ENCODE measurements around the gene ZNF629. TPM values are rescaled to one million over a fixed set of nuclear protein-coding genes. Genes with fewer than 3 reads are reported as not detected.

Gene ZNF629
- total and polyA plus RNA-seq, 2 donors (not counting 1 experiment from before 2014, with no cell fraction given) = 1.2 to 6.9 TPM

DNA sequence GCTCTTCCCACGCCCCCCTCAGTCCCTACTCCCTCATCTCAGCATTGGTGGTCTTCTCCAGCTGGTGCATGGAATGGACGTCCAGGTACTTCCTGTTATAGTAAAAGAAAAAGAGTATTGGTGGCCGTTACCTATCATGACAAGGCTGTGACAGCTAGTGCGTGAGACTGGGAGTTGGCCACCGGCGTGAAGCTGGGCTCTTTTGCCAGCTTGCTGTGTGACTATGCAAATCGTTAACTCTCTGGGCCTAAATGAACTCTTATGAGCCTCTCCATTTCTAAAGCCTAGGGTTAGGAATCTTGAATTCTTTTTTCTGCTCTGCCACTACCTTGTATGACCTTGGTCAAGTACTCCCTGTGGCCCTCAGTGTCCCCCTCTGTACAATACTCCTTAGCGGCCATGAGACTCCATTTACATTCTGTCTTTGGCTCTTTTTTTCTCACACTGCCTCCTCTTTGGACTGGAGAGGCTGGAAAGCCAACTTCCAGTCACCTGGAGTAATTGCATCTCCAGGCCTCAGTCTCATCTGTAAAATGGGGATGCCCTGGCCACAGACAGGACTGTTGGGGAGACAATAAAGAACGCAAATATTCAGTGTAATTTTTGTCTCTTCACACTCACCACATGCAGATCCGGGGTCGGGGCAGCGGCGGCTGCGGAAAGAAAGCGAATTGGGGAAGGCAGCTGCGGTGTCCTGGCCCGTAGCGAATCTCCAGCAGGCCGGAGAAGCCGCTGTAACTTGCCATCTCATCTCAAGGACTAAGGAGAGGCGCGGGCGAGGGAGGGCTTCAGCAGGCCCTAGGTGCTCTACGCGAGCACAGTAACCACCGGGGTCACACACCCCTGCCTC lies 26.2 kb downstream of the ZNF629 start:
- TF ChIP-seq EZH2 (IDR thresholded peaks at IDR 0.05; ENCODE audit: borderline replicate concordance, insufficient read depth, low read depth, low read length, poor library complexity, severe bottlenecking) = no peak
- TF ChIP-seq, protein P1, sequence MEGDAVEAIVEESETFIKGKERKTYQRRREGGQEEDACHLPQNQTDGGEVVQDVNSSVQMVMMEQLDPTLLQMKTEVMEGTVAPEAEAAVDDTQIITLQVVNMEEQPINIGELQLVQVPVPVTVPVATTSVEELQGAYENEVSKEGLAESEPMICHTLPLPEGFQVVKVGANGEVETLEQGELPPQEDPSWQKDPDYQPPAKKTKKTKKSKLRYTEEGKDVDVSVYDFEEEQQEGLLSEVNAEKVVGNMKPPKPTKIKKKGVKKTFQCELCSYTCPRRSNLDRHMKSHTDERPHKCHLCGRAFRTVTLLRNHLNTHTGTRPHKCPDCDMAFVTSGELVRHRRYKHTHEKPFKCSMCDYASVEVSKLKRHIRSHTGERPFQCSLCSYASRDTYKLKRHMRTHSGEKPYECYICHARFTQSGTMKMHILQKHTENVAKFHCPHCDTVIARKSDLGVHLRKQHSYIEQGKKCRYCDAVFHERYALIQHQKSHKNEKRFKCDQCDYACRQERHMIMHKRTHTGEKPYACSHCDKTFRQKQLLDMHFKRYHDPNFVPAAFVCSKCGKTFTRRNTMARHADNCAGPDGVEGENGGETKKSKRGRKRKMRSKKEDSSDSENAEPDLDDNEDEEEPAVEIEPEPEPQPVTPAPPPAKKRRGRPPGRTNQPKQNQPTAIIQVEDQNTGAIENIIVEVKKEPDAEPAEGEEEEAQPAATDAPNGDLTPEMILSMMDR (IDR thresholded peaks at IDR 0.05) = no peak
- no peaks in the 10 kb centered on the region for H3K9me3 Mint-ChIP-seq (ENCODE audit: insufficient read depth)
- ChIA-PET CTCF (no interaction called here), POLR2A (interaction anchor here (2.1 kb wide), 1 partner anchor 12 kb away, joined by 9 read pairs; the partner anchor contains the start of gene PHKG2)
- Histone ChIP-seq H3K36me3 (replicated peaks in 1 of 2; ENCODE audit: control extremely low read depth in 1 of 2, control insufficient read depth in 1 of 2, extremely low read depth in 1 of 2, insufficient read depth in 2 of 2, low read length in 1 of 2) (peaks cover 0 to 42% of the 10 kb centered on the region in 2 experiments), H2AFZ (ENCODE audit: insufficient read depth, low read depth, low read length, poor library complexity, severe bottlenecking) (peak overlapping the region; percentile 94), H3K79me2 (ENCODE audit: control insufficient read depth, insufficient read depth, low read length) (peaks cover 29% of the 10 kb centered on the region), H3K27me3 (replicated peaks in 1 of 4; ENCODE audit: control extremely low read depth in 1 of 4, control insufficient read depth in 3 of 4, insufficient read depth in 4 of 4, low read length in 3 of 4) (no peaks in the 10 kb centered on the region), H3K4me2 (replicated peaks; ENCODE audit: low read depth, low read length, poor library complexity, severe bottlenecking) (peak overlapping the region; percentile 97), H4K20me1 (ENCODE audit: control insufficient read depth, insufficient read depth, low read length, poor library complexity, severe bottlenecking) (peaks cover 29% of the 10 kb centered on the region), H3K9ac (ENCODE audit: low read length) (peak overlapping the region; percentile 96), H3K4me3 (ENCODE audit: control extremely low read depth in 1 of 5, extremely low read depth in 1 of 5, insufficient read depth in 1 of 5, low read depth in 2 of 5, low read length in 4 of 5) (peak overlapping the region; percentile 82 to 93 (median 90)), H3K27ac (ENCODE audit: low read length in 2 of 2) (peak overlapping the region; percentile 57 to 91), H3K4me1 (ENCODE audit: control insufficient read depth in 2 of 2, insufficient read depth in 2 of 2, low read length in 2 of 2) (peaks cover 24 to 37% of the 10 kb centered on the region in 2 donors), H3K9me3 (ENCODE audit: control extremely low read depth in 1 of 3, control insufficient read depth in 2 of 3, insufficient read depth in 1 of 3, low read length in 2 of 3) (no peaks in the 10 kb centered on the region)
- H3K27me3 Mint-ChIP-seq = no peaks in the 10 kb centered on the region
- H3K4me1 Mint-ChIP-seq = peaks cover 34% of the 10 kb centered on the region
- 21% methylated on average over 23 of the region's 26 CpGs for WGBS (ENCODE audit: insufficient coverage)
- DNase-seq (no peak), ATAC-seq (ENCODE audit: low read depth) (no peak)
- H3K27ac Mint-ChIP-seq = peak overlapping the region; percentile 95
- H3K4me3 Mint-ChIP-seq = peak overlapping the region; percentile 98
- intact Hi-C loops (cut with micrococcal nuclease) = loop anchor here (5.0 kb wide), 4 partner anchors 116 to 271 kb away; partner anchors contain the start of genes ORAI3 and STX4

Data from B cell (primary cell).